Hematopoietic multipotent progenitor cell treated with erythropoietin and hydrocortisone succinate and interleukin-3 and kit ligand, for 4 days (in vitro differentiated cells): ENCODE data around the gene GP1BB.
"Not testable (repeated sequence)": the region's sequence is repeated elsewhere in the genome, so short reads cannot be mapped to it uniquely, and the experiment has no call there.

ENCODE experiments used
- DNase-seq: peaks from one replicate; pipeline ENCODE4 v3.0.0-alpha.2; 2015

Gene GP1BB

DNA sequence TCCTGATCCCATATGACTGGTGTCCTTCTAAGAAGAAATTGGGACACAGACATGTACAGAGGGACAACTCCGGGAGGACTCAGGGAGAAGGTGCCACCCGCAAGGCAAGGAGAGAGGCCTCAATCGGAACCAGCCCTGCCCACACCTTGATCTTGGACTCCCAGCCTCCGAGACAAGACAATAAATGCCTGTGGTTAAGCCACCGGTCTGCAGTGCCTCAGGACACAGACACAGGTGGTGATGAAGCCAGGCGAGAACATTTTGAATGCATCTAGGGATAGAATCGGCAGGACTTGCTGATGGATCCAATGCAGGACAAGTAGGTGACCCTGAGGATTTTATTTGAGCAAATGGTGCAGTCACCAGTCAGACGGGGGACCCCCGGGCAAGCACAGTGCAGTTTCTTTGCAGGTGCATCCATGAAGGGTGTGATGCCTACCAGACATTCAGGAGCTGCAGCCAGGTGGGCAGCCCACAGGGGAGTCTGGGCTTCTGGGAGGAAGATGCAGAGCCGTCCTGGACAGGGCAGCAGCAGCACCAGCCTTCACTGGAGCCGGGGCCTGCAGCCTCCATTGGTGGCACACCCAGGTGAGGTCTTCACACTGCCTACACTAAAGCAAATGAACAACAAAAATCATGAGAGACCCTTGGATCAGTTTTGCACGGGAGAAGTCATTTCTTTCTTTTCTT, 29.2 kb upstream of the GP1BB start:
- no peak for DNase-seq

DNA sequence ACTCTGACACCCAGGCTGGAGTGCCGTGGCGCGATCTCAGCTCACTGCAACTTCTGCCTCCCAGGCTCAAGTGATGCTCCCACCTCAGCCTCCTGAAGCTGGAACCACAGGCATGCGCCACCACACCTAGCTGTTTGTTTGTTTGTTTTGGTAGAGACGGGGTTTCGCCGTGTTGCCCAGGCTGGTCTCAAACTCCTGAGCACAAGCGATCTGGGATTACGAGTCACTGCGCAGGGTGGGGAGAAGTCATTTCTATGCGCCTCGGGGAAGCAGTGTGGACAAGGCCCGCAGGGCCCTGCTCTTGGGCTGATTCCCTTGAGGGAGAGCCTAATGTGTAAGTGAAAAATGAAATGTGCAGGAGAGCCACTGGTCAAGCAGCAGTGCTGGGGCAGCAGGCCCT, 28.6 kb upstream of the GP1BB start:
- no peak for DNase-seq

DNA sequence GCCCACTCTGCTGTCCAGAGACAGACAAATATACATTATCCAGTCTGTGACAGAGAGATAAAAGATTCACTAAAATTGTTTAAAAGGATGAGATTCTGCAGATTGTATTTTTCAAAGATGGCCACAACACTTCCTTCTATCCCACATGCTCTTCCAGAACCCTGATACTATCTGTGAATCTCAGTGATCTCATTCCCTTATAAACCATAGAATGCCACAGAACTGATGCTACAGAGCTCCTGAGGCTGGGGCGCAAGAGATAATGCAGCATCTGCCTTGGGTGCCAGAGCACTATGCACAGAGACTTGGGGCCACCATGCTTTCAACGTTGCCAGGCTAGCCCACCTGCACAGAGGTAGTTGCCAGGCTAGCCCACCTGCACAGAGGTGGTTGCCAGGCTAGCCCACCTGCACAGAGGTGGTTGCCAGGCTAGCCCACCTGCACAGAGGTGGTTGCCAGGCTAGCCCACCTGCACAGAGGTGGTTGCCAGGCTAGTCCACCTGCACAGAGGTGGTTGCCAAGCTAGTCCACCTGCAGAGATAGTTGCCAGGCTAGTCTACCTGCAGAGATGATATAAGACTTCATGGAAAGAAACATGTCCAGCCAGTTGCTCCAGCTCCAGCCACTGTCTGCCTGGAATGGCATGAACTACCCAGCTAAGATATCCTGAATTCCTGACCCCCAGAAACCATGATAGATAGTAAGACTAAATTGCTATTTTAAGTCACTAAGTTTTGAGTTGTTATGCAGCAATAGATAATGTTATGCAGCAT, 26.6 kb upstream of the GP1BB start:
- no peak for DNase-seq

DNA sequence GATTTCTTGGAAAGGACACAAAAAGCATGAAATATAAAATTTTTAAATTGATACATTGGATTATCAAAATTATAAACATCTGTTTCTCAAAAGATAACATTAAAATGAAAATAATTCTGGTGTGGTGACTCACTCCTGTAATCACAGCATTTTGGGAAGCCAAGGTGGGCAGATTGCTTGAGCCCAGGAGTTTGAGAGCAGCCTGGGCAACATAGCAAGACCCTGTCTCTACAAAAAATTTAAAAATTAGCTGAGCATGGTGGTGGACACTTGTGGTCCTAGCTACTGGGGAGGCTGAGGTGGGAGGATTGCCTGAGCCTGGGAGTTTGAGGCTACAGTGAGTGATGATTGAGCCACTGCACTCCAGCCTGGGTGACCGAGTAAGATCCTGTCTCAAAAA, 25.5 kb upstream of the GP1BB start:
- DNase-seq, result not testable (repeated sequence)

DNA sequence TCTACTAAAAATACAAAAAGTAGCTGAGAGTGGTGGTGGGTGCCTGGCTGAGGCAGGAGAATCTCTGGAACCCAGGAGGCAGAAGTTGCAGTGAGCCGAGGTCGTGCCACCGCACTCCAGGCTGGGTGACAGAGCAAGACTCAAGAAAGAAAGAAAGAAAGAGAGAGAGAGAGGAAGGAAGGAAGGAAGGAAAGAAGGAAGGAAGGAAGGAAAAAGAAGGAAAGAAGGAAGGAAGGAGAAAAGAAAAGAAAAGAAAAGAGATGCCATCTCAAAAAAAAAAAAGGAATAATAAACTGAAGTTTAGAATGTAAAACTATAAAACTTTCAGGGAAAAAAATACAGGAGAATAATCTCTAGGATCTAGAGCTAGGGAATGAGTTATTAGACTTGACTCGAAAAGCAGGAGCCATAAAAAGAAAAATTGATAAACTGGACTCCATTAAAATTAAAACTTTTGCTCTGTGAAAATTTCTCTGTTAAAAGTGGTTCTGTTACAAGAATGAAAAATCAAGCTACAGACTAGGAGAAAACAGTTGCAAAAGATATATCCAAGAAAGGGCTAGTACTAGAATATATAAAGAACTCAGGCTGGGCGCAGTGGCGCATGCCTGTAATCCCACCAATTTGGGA, 22.4 kb upstream of the GP1BB start:
- no peak for DNase-seq

DNA sequence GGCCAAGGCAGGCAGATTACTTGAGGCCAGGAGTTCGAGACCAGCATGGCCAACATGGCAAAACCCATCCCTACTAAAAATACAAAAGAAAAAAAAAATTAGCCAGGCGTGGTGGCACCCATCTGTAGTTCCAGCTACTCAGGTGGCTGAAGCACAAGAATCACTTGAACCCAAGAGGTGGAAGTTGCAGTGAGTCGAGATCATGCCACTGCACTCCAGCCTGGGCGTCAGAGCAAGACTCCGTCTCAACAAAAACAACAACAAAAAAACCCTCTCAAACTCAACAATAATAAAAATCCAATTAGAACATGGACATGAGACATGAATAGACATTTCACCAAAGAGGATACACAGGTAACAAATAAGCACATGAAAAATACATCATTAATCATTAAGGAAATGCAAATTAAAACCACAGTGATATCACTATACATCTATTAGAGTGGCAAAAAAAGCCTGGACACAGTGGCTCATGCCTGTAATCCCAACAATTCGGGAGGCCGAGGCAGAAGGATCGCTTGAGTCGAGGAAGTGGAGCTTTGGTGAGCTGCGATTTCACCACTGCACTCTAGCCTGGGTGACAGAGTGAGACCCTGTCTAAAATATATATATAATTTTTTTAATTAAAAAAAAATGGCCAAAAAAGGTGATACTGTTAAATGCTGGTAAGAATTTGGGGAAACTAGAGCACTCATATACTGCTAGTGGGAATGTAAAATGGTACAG, 21.8 kb upstream of the GP1BB start:
- DNase-seq, result no peak

DNA sequence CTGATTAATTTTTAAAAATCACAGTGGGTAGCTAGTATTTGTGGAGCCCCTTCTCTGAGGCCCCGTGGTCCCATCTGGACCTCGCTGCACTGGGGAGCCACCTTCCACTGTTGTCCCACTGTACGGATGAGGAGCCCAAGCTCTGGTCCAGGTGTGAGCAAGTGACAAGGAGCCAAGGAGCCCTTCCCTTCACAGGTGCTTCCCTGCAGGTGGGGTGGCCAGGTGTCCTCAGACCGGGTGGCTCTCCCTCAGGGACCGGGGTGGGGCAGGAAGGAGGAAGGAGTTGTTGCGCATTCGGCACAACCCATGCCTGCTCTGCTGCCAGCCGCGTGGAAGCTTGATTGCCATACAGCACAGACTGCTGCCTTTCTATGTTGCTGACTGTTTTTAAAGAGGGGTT, 19.5 kb upstream of the GP1BB start:
- DNase-seq, result no peak

DNA sequence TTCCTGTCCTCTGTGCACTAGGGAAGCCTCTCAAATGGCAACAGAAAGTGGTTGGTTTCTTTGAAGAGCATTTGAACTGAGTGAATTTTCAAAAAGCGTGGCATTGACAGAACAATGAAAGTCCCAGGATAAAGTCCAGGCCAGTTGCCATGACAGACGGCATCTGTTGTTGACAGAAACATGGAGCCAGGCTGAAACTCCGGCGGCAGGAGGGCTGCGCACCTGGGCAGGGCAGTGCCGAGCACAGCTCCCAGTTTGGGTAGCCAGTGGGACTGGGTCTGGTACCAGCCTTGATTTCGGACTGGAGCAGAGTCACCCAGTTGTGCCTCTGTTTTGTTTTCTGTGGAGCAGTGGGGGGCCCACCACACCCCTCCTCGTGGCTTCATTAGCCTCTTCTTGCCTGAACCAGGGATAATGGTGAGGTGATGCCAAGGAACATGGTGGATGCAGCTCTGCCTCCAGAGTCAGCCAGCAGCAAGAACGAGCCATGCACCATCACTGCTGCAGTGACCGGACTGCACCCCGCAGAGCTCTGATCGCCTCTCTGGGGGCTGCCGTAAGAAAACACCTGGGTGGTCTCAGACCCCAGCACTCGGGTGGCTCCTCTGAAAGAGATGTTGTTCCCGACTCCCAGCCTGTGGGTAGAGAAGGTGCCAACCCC, 18.9 kb upstream of the GP1BB start:
- no peak for DNase-seq

DNA sequence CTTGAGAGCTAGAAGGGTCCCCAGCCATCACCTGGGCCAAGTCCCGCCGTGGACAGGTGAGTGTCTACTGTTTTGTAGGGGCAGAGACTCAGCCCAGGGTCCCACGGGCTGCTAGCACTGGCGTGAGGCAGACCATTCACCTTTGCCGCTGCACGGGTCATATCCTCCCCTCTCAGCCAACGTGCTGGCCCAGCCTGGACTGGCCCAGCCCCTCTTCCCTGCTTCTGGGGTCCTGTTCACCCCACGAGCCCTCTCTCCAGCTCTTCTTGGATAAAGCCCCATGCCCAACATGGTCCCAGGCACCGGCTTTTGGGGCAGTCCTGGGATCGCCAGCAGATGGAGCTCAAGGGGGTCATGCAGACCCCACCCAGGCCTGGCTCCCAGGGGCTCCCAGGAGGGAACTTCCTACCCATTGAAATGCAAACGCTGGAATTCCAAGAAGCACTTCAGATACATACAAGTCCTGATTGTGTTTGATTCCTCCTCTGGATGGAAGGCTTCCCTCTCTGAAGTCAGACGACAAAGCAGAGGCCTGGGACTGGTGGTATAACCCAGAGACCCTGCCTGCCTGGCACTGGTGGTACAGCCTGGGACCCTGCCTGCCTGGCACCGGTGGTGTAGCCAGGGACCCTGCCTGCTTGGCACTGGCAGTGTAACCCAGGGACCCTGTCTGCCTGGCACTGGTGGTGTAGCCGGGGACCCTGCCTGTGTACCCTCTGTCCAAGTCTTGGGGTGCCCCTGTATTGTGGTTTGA, 18.0 kb upstream of the GP1BB start:
- no peak for DNase-seq

DNA sequence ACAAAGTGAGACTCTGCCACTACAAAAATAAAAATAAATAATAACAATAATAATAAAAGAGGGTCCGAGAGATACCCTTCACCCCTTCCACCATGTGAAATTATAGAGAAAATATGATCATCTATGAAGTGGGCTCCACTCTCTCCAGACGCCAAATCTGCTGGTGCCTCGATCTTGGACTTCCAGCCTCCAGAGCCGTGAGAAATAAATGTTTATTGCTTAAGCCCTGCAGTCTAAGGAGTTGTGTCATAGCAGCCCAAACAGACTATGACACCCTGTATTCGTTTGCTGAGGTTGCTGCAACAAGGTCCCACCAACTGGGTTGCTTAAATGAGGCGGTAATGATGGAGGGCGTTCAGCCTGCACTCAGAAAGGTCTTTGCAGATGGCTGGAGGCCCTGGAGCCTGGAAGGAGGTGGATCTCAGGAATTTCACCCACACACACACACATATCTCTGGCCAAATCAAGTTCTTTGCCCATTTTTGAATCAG, 16.6 kb upstream of the GP1BB start:
- no peak for DNase-seq

DNA sequence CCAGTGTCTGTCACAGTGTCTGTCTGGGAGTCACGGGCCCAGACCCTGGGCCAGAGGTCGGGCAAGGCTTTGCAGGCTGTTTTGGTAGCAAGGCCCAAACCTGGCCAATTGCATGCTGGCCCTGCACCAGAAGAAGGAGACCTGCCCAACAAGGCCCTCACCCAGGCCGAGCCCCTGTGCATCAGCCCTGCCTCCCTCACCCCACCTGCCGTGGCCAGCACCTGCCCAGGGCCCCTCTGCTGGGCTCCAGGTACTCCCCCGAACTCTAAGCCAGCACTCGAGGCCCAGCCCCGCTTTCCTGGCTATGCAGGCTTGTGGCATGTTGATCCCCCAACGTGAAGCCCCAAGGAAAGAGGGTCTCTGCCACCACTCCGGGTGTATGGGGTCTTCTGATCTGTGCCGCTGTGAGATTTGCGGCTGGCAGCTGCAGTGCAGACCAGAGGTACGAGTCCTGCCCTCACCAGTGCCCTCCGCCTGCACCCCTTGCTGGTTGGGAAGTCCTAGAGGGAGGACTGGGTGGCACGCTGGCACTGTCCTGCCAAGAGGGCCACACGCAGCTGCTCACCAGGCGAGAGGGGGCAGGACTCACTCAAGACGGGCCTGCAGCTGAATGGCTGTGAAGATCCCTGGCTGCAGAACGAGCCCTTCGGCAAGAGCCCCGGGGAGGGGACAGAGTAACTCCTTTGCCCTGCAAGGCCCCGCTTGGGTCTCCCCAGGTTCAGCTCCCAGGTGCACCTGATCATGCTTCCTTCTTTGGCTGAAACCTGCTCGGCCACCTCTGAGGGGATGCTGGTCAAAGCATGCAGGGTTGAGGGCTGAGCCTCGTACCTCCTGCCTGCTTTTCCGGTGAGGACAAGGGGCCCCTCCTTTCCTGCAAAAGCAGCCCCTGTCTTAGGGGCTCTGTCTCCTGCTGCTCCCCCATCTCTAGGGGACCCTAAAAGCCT, 15.7 kb upstream of the GP1BB start:
- no peak for DNase-seq

DNA sequence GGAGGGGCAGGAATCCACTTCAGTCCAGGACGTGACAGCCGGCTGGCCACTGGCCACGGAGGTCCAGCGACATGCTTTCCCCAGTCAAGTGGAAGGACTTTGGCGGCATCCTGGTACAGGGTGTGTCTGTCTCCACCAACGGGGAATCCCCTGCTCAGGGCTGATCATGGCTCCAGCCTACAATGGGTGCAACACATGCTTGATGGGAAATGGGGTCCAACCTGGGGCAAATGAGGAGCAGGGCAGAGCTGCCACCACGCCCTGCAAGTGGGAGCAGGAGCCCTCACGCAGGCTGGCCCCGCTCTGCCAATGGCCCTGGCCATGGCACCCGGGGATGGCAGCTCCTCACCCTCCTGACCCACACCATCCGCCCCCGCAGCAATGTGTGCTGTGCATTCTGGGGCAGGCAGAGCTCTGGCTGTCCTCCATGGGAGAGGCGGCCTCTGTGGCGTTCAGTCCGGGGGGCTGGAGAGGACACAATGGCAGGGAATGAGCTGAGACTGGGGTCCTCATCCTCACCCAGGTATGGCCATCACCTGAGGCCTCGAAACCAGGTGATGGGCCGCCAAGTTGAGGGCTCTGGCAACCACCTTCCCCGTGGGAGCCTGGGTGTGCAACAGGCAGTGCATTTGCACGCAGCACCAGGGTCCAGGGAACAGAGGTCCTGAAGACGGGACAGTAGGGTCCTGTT, 14.9 kb upstream of the GP1BB start:
- DNase-seq, result no peak

DNA sequence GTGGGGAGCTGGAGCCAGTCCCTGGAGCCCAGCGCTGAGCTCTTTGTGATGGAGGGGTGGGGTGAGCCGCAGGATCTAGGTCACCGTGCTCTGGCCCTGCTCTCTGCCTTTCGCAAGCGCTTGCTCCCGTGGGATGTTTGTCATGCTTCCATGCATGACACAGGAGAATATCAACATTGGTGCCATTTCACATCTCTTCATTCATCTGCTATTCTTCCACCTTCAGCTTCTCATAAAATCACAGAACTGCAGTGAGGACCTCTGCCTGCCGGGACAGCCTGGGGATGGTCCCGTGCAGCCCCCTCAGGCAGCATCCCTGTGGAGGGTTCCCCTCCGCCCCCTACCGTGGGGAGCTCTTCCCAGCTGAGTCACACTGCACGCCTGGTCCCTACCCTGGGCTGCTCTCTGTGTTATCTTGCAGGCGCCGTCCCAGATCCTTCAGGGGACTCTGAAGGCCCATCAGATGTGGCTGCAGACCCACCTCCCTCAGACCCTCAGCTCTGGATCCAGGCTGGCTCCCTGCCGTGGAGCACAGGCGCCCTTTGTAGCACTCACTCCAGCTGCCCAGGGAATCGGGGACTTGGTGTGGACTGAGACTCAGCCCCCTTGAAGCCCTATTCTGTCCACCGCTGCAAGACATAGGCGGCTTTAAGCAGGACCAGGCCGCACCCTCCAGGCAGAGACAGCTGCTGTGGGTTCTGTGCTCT, 14.1 kb upstream of the GP1BB start:
- no peak for DNase-seq

DNA sequence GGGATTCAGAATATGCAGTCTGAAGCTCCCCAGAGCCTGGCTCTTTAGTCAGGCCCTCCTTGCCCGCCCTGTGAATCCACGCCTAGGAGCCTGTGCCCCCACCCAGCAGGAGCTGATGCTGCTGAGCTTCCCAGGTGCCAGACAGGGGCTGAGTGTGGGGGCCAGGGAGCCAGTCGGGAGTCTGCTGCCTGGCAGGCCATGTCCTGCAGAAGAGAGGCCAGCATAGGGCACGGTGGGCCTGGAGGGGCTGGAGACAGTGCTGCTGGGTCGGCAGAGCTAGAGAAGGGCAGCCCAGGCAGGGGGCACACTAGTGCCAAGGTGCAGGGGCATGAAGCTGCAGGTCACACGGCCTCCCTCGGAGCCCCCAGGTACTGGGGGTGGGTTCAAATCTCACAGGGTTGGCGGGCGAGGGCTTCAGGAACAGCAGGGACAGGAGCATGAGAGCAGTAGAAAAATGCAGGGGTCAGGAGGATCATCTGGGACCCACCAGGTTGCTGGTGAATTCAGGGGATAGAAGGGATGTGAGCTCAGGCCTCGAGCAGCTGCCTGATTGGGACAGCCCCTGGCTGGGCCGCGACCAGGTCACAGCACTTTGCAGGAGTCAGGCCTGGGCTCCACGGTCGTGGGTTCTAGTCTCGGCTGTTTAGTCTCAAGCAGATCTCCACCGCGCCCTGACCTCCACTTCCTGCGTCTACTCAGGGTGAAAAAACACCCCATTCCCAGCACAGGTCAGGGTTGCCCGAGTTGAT, 13.1 kb upstream of the GP1BB start:
- no peak for DNase-seq

DNA sequence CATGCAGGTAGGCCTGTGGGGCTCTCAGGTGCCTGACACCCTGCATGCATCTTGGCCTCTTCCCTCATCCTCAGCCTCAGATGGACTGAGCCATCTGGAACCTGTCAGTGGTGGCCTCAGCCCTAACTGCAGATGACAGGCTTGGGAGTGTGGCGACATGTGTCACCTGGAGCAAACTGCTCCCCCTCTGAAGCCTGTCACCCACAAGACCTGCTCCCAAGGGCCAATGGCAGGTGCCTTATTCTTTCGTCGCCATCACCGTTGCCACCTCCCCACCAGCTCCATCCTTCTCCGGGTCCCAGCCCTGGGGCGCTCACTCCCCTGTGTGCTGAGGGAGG, 12.6 kb upstream of the GP1BB start:
- no peak for DNase-seq

DNA sequence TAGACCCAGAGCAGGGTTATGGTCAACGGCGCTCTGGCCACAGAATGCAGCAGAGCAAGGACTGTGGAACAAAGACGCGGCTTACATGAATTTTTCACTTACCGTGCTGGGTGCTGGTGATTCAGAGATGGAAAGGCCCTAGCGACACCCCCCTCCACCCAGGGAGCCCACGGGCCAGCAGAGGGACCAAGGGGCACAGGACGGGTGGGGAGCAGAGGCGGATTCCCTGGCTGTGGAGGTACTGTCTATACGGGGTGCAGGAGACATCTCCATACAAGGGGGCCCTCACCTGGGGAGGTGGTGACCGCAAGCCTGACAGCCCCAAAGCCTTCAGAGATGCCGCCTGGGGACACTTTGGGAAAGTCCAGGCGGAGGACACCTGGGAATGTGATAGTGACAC, 10.1 kb upstream of the GP1BB start:
- DNase-seq, result no peak

DNA sequence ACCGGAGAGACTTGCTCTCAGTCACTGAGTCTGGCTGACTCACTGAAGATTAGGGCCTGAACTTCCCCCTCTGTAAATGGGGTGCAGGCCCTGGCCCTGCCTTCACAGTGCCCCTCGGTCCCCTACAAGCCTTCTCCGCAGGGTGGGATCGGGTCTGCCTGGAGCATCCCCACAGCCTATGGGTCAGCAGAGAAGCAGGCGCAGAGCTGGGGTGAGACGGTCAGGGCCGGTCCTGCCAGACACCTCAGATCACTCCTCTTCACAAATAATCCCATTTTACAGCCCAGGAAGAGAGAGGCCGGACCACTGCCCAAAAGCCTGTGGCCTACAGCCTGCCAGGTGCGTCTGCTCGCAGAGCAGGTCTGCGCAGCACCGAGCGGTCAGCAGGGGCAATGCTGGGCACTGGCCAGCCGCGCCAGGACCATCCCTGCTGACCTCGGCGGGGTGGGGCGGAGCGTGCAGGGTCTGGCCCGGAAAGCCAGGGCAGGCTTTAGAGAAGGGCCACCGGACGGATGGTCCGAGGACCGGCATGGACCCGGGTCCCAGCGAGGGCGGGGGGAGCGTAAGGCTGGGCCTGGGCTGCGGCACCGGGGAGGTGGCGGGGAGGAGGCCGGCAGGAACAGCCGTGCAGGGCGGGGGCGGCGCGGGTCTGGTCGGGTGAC, 9.6 kb upstream of the GP1BB start:
- DNase-seq, result no peak
